Ishikawa (cell line): ENCODE measurements around the gene PXDN.
A peak's percentile ranks its signal among the peaks of the same experiment; 100 is the strongest.

Experiments used
- CEBPB ChIP-seq: IDR thresholded peaks from 2 replicates; pipeline ENCODE4 v1.6.1; 2012
- CREB1 ChIP-seq: IDR thresholded peaks from 2 replicates; pipeline ENCODE4 v1.6.1; 2012; ENCODE audit warnings: low read depth
- EGR1 ChIP-seq: IDR thresholded peaks from 2 replicates; pipeline ENCODE4 v1.6.1; 2012
- EP300 ChIP-seq: IDR thresholded peaks from 2 replicates; pipeline ENCODE4 v1.6.1; 2012; ENCODE audit warnings: borderline replicate concordance
- FOXM1 ChIP-seq: IDR thresholded peaks from 2 replicates; pipeline ENCODE4 v1.6.1; 2012; ENCODE audit warnings: low read depth, borderline replicate concordance
- MAX ChIP-seq: IDR thresholded peaks from 2 replicates; pipeline ENCODE4 v1.6.1; 2012
- NFIC ChIP-seq: IDR thresholded peaks from 2 replicates; pipeline ENCODE4 v1.6.1; 2012
- RAD21 ChIP-seq: IDR thresholded peaks from 2 replicates; pipeline ENCODE4 v1.6.1; 2012; ENCODE audit warnings: low read depth
- TAF1 ChIP-seq: IDR thresholded peaks from 2 replicates; pipeline ENCODE4 v1.6.1; 2012; ENCODE audit warnings: low read depth, mild to moderate bottlenecking
- TCF12 ChIP-seq: IDR thresholded peaks from 2 replicates; pipeline ENCODE4 v1.6.1; 2012; ENCODE audit warnings: low read depth
- TEAD4 ChIP-seq: IDR thresholded peaks from 2 replicates; pipeline ENCODE4 v1.6.1; 2012
- USF1 ChIP-seq: IDR thresholded peaks from 2 replicates; pipeline ENCODE4 v1.6.1; 2012
- YY1 ChIP-seq: IDR thresholded peaks from 2 replicates; pipeline ENCODE4 v1.6.1; 2012; ENCODE audit warnings: low read depth
- ZBTB7A ChIP-seq: IDR thresholded peaks from 2 replicates; pipeline ENCODE4 v1.6.1; 2012; ENCODE audit warnings: low read depth
- TF ChIP-seq, protein P1 (sequence below): IDR thresholded peaks from 2 replicates; pipeline ENCODE4 v1.6.1; 2012; ENCODE audit warnings: low read depth, mild to moderate bottlenecking

Gene PXDN

GRCh38 chr2:1588051-1588977 lies 156.0 kb downstream of the PXDN start:
- no peak for TF ChIP-seq FOXM1
- no peak for TF ChIP-seq ZBTB7A
- TF ChIP-seq CEBPB, result no peak
- no peak for TF ChIP-seq NFIC
- TF ChIP-seq TAF1, result no peak
- TF ChIP-seq CREB1, result no peak
- no peak for TF ChIP-seq RAD21
- TF ChIP-seq TCF12, result no peak

DNA sequence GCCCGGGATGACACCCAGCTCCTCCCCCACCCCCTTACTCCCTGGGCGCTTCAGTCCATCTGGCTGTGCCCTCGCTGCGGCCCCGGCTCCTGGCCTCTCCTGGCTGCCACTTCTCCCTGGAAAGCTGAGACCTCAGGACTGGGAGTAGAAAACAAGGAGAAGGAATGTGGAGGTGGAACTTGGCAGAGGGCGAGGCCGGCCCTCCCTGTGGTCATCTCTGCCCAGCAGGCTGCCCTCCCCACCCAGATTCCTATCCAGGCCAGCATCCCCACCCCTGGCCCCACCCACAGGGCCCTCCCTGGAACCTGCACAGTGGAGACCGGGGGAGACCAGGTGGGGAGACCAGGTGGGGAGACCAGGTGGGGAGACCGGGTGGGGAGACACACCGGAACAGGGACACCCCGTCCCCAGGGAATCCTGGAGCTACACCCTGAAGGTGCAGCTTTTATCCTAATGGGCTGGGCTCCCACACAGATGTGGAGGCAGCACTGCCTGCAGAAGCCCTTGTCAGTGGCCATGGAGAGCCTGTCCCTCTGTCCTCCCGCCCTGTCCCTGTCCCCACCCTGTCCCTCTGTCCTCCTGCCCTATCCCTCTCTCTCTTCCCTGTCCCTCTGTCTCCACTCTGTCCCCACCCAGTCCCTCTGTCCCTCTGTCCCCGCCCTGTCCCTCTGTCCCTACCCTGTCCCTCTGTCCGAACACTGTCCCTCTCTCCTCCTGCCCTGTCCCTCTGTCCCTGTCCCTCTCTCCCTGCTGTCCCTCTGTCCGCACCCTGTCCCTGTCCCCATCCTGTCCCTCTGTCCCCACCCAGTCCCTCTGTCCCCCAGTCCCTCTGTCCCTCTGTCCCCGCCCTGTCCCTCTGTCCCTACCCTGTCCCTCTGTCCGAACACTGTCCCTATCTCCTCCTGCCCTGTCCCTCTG lies 157.1 kb downstream of the PXDN start:
- peak; percentile 49; the same call in 1 of the 2 replicates for TF ChIP-seq EGR1
- TF ChIP-seq YY1, result no peak
- TF ChIP-seq TEAD4, result peak; percentile 94
- TF ChIP-seq ZBTB7A, result no peak
- TF ChIP-seq, protein P1, sequence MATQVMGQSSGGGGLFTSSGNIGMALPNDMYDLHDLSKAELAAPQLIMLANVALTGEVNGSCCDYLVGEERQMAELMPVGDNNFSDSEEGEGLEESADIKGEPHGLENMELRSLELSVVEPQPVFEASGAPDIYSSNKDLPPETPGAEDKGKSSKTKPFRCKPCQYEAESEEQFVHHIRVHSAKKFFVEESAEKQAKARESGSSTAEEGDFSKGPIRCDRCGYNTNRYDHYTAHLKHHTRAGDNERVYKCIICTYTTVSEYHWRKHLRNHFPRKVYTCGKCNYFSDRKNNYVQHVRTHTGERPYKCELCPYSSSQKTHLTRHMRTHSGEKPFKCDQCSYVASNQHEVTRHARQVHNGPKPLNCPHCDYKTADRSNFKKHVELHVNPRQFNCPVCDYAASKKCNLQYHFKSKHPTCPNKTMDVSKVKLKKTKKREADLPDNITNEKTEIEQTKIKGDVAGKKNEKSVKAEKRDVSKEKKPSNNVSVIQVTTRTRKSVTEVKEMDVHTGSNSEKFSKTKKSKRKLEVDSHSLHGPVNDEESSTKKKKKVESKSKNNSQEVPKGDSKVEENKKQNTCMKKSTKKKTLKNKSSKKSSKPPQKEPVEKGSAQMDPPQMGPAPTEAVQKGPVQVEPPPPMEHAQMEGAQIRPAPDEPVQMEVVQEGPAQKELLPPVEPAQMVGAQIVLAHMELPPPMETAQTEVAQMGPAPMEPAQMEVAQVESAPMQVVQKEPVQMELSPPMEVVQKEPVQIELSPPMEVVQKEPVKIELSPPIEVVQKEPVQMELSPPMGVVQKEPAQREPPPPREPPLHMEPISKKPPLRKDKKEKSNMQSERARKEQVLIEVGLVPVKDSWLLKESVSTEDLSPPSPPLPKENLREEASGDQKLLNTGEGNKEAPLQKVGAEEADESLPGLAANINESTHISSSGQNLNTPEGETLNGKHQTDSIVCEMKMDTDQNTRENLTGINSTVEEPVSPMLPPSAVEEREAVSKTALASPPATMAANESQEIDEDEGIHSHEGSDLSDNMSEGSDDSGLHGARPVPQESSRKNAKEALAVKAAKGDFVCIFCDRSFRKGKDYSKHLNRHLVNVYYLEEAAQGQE, result no peak
- peak; percentile 94 for TF ChIP-seq EP300
- peak; percentile 94 for TF ChIP-seq TCF12
- TF ChIP-seq NFIC, result peak; percentile 93
- TF ChIP-seq TAF1, result peak; percentile 30; the same call in 1 of the 2 replicates
- peak; percentile 18; the same call in 1 of the 2 replicates for TF ChIP-seq RAD21
- no peak for TF ChIP-seq CREB1
- peak; percentile 12; the same call in 1 of the 2 replicates for TF ChIP-seq USF1
- peak; percentile 39; the same call in 1 of the 2 replicates for TF ChIP-seq MAX
- no peak for TF ChIP-seq CEBPB
- TF ChIP-seq FOXM1, result peak; percentile 83

- TF ChIP-seq TCF12 (no peak), CEBPB (no peak), EGR1 (no peak), TAF1 (no peak), USF1 (no peak), YY1 (no peak)
- TF ChIP-seq, protein P1, result no peak
These were observed 157.9 kb downstream of the PXDN start for GRCh38 chr2:1586251-1586922.

DNA sequence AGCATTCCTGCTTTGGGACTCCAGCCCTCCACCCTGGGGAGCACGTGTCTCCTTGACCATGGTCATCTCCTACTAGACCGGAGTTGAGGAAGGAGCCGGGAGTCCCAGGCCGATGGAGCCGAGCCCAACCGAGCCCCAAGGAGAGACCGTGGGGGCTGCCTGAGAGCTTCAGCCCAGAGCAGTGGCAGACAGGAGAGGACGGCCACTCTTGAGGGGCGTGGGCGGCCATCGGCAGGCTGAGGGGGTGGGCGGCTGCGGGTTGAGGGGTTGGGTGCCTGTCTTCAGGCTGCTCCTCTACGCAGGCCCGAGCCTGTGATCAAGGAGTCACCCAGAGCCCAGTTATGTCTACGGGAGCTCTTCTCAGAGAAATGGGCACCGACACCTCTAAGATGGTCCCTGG lies 158.7 kb downstream of the PXDN start:
- TF ChIP-seq FOXM1 (no peak), CREB1 (no peak), RAD21 (no peak), NFIC (no peak), EGR1 (no peak), EP300 (no peak), CEBPB (no peak), MAX (no peak), TEAD4 (no peak), YY1 (no peak), TAF1 (no peak), ZBTB7A (no peak), TCF12 (no peak), USF1 (no peak)
- TF ChIP-seq, protein P1, result no peak
